HG03432 (cell line): ENCODE results near the gene CAST.

Experiments
- ATAC-seq: cut with Tn5 transposase; IDR thresholded peaks from one replicate; pipeline ENCODE4 v1.9.1; 2021; ENCODE audit warnings: mild to moderate bottlenecking, moderate library complexity; ENCODE audit not compliant: unreplicated experiment

The CAST gene

GRCh38 chr5:96669909-96670308, 7.7 kb downstream of the CAST start:
- ATAC-seq = no peak

- ATAC-seq = no peak
Observed at GRCh38 chr5:96671441-96671840, 9.3 kb downstream of the CAST start.

- no peak for ATAC-seq
Observed at GRCh38 chr5:96673127-96673526, 11.0 kb downstream of the CAST start.

DNA sequence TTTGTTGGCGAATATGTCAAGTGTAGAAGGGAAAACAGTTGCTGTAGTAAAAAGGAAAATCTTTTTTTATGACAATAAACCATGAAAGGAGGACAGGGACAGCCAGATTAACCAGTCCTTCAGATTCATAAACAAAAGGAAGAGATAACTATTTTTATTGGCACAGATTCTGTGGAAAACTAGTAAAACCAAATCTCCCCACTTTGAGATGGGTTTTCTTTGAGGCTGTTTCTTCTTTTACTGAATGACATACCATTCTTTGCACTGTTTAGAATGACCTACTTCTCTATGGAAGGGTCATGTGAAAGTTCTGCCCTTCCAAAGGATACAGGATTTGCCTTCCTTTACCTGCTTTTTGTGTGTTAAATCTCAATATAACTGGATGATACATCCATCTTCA, 13.7 kb downstream of the CAST start:
- ATAC-seq = no peak

- ATAC-seq = no peak
Observed at GRCh38 chr5:96677496-96677895, 15.3 kb downstream of the CAST start.

- ATAC-seq = no peak
Observed at GRCh38 chr5:96679293-96679692, 17.1 kb downstream of the CAST start.

GRCh38 chr5:96680759-96681470, 18.7 kb downstream of the CAST start:
- ATAC-seq = no peak

- no peak for ATAC-seq
Observed at GRCh38 chr5:96683392-96683791, 21.2 kb downstream of the CAST start.

DNA sequence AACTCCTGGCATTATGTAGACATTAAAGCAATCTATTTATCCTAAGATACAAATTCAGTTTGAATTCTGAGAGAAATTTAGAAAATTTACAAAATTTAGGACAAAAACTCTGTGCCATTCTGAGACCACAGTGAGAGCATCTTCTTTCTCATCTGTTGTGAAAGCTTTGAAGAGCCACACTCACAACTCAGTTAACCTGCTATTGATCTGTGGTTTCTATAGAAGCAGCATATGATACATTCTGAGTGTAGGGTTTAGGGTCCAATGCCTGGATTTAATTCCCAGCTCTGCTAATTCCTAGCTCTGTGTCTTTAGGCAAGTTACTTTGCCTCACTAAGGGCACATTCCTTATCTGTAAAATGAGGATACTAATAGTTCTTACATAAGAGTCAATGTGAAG, 21.6 kb downstream of the CAST start:
- no peak for ATAC-seq

GRCh38 chr5:96687080-96687479, 24.9 kb downstream of the CAST start:
- ATAC-seq = no peak

DNA sequence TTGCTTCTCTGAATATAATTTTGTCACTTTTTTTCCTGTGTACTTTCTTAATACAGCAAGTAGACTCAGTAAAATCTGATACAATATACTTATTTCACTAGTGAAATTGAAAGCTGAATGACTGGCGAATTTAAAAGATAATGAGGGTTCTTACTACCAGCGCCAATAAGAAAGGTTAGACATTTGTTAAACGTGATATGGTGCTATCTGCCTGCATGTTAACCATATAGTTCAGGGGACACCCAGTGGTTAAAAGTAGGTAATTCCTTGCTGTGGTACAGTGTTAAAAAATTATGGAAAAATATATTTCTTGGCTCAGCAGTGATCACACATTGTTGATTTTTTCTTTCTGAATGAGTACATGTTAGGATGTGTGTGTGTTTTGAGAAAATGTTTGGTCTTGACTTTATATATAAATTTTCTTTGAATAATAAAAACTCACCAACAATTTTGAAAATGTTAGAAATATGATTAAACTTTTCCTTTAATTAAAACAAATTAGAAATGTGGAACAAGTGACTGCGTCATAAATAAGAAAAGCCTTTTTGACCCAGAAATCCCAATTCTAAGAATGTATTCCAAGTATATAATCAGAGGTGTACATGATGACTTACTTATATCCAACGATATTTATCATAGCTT, 25.8 kb downstream of the CAST start:
- ATAC-seq = peak; percentile 94

- no peak for ATAC-seq
Observed at GRCh38 chr5:96690861-96691260, 28.7 kb downstream of the CAST start.

- ATAC-seq = no peak
Observed at GRCh38 chr5:96691503-96692303, 29.5 kb downstream of the CAST start.

GRCh38 chr5:96692441-96692840, 30.3 kb downstream of the CAST start:
- no peak for ATAC-seq

GRCh38 chr5:96699186-96699820, 37.1 kb downstream of the CAST start:
- ATAC-seq = no peak

- ATAC-seq = peak; percentile 70
Observed at GRCh38 chr5:96702503-96703383, 40.6 kb downstream of the CAST start.

GRCh38 chr5:96703384-96703920, 41.3 kb downstream of the CAST start:
- ATAC-seq = peak; percentile 81

DNA sequence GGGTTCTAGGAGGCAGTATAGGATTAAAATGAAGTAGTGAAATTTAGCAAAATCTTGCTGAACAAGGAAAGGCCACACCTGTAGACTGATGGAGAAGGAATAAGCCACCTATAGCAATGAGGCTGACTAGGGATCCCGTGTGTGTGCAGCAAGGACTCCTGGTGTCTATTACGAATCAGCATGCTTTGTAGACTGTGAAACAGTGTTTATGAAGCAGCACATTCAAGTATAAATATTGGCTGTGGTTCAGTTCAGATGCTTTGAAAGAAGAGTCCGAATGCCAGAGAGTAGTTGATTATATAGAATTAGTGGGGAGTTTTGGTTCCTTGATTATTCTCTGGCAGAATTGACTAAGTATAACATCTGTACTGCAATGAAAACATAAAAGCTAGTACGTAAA, 41.8 kb downstream of the CAST start:
- ATAC-seq = no peak

GRCh38 chr5:96706433-96707111, 44.4 kb downstream of the CAST start:
- ATAC-seq = no peak

DNA sequence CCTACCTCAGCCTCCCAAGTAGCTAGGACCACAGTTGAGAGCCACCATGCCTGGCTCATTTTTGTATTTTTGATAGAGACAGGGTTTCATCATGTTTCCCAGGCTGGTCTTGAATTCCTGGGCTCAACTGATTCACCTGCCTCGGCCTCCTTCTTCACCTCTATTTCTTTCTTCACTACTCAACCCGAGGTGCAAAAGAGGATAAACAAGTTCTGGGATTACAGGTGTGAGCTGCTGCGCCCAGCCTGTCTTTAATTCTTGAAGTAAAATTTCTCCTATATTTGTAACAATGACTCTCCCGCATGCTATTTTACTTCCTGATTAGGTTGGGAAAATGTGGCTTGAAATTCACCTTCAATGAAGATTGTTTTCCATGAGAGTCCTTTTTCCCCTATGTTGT, 46.4 kb downstream of the CAST start:
- no peak for ATAC-seq
